CD4-positive, alpha-beta T cell treated with Interleukin-10 for 1 hour (primary cell): ENCODE results near the gene RPS27L.

ENCODE experiments used
- DNase-seq: peaks from one replicate; pipeline ENCODE4 v3.0.0-alpha.2; 2020

The RPS27L gene

GRCh38 chr15:63157118-63157843 is at the start of gene RPS27L:
Gene RPS27L (minus strand): TSS chr15:63157477. CDS start chr15:63157405, 72 bp downstream.
- peak; percentile 87 for DNase-seq

- no peak for DNase-seq
Measured at GRCh38 chr15:63206079-63206478, 48.8 kb upstream of the RPS27L start.

GRCh38 chr15:63203451-63204090 is 46.3 kb upstream of the RPS27L start:
- DNase-seq: peak; percentile 57

GRCh38 chr15:63202861-63203260 is 45.6 kb upstream of the RPS27L start:
- no peak for DNase-seq

GRCh38 chr15:63200464-63201249 is 43.4 kb upstream of the RPS27L start:
- DNase-seq: no peak

- DNase-seq: no peak
Measured at GRCh38 chr15:63198371-63199250, 41.3 kb upstream of the RPS27L start.

GRCh38 chr15:63197626-63198025 is 40.3 kb upstream of the RPS27L start:
- no peak for DNase-seq

- no peak for DNase-seq
Measured at GRCh38 chr15:63196842-63197241, 39.6 kb upstream of the RPS27L start.

GRCh38 chr15:63195569-63196015 is 38.3 kb upstream of the RPS27L start:
- no peak for DNase-seq

- no peak for DNase-seq
Measured at GRCh38 chr15:63194880-63195568, 37.7 kb upstream of the RPS27L start.

- no peak for DNase-seq
Measured at GRCh38 chr15:63194302-63194701, 37.0 kb upstream of the RPS27L start.

GRCh38 chr15:63192619-63193206 is 35.4 kb upstream of the RPS27L start:
- no peak for DNase-seq

- peak; percentile 90 for DNase-seq
Measured at GRCh38 chr15:63191895-63192618, 34.8 kb upstream of the RPS27L start.

GRCh38 chr15:63190769-63191649 is 33.7 kb upstream of the RPS27L start:
- DNase-seq: no peak

- no peak for DNase-seq
Measured at GRCh38 chr15:63189941-63190768, 32.9 kb upstream of the RPS27L start.

GRCh38 chr15:63188926-63189871 is 31.9 kb upstream of the RPS27L start, which contains the start of gene RAB8B:
Gene RAB8B (plus strand): TSS chr15:63189606. CDS start chr15:63189625, 19 bp downstream.
- DNase-seq: peak; percentile 96

GRCh38 chr15:63188247-63188925 is 31.1 kb upstream of the RPS27L start:
- DNase-seq: no peak
